Daoy (cell line): Measurements from ENCODE around the gene SPATA31A1. TPM values are rescaled to one million over a fixed set of nuclear protein-coding genes. Genes with fewer than 3 reads are reported as not detected.
"Not testable (repeated sequence)": the region's sequence is repeated elsewhere in the genome, so short reads cannot be mapped to it uniquely, and the experiment has no call there.

Experiments used
- DNase-seq: peaks from one replicate; pipeline ENCODE4 v3.0.0-alpha.2; 2015; ENCODE audit warnings: low read depth
- total RNA-seq: library from RNA; depleted of rRNA; stranded (reverse); fragments of >200 nt; shearing (Covaris generic); gene quantifications from 2 replicates; pipeline ENCODE4 v1.2.3, GENCODE V29; 2014; rRNA removed

The SPATA31A1 gene
- total RNA-seq, result 0.03 TPM in 1 of 2 replicates, not detected in the other

GRCh38 chr9:39355369-39355768, at the start of gene SPATA31A1:
TSS of gene SPATA31A1 (plus strand) at chr9:39355669. CDS start at chr9:39355731, 62 bp downstream.
- not testable (repeated sequence) for DNase-seq

DNA sequence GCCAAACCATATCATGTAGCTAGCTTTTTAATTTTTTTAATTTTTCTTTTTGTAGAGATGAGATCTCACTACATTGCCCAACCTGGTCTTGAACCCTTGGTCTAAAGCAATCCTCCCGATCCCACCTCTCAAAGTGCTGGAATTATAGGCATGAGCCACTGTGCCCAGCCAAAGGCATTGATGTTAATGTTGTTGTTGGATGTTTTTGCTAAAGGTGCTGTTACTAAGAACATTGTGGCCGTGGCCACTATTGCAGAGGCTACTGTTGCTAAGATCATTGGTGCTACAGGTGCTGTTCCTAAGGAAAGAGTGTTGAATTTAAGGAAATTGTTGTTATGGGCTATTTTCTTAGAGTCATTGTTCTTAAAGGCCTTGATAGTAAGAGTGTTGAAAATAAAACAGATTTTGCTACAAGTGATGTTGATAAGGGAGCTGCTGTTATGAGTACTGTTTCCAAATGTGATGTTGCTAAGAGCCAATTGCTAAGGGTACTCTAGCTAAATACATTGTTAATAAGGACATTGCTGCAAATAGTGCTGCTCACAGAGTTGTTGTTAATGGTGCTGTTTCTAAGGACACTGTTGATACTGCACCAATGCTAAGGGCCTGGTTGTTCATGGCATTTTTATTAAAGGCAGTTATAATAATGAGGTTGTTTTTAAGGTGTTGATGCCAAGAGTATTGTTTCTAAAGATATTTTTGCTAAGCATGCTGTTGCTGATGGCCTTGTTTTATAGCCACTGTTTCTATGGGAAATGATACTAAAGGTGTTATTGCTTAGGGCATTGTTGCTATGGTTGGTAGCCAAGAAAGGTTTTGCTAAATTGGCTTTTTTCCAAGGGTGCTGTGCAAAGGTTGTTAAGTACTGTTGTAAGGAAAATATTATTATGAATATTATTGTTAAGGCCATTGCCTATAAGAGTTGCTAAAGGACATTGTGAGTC, 52.1 kb downstream of the SPATA31A1 start:
- not testable (repeated sequence) for DNase-seq

- DNase-seq, result not testable (repeated sequence)
These were observed 55.9 kb downstream of the SPATA31A1 start for GRCh38 chr9:39411254-39411940.

Other genes with a start within 250 kb of the SPATA31A1 start
- gene CNTNAP3, start 67.5 kb upstream of the SPATA31A1 start, total RNA-seq, result 10.2 and 14.3 TPM in 2 replicates